ENCODE results near the gene ZBED5.
"Not testable (repeated sequence)": the region's sequence is repeated elsewhere in the genome, so short reads cannot be mapped to it uniquely, and the experiment has no call there.

Gene ZBED5

DNA sequence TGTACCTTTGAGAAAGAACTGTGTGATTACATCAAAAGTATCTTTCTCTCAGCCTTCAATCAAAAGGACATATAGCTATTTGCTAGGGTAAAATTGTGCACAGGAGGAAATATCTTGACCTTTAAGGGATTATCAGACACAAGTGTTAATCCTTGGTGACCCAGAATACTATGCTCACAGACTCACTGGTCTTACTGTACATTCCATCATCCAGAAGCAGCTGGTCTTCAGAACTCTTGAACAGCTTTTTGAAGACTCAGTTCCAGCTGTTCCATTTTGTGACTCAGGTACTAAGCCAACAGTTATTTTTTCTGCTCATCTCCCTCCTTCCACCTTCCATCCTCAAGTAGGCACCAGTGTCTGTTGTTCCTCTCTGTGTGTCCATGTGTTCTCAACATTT lies 19.8 kb downstream of the ZBED5 start:
- DNase-seq (ENCODE audit: low read depth) = no peak

- DNase-seq (ENCODE audit: low read depth) = not testable (repeated sequence)
These were observed 21.0 kb downstream of the ZBED5 start for GRCh38 chr11:10836884-10837283.

- no peak for DNase-seq (ENCODE audit: low read depth)
These were observed 28.7 kb downstream of the ZBED5 start for GRCh38 chr11:10829139-10829538.

- DNase-seq (ENCODE audit: low read depth) = no peak
These were observed 29.5 kb downstream of the ZBED5 start for GRCh38 chr11:10828402-10828801.

DNA sequence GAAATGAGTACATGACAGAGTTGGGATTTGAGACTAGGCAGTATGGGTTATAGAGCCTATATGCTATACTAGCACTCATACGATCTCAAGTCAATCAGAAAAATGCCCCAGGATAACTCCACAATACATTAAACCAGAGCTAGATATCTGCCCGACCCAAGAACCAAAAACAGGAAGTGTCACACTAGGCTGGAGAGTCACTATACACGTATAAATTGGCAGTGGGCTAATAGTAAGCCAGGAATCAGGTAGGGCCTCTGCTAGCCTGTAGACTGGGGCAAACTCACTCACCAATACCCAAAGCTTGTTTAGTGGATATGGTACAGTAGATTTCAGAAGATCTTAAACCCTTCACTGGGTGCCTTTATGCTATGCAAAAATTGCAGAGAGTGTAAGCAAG lies 33.0 kb downstream of the ZBED5 start:
- DNase-seq (ENCODE audit: low read depth) = no peak

- no peak for DNase-seq (ENCODE audit: low read depth)
These were observed 34.7 kb downstream of the ZBED5 start for GRCh38 chr11:10823152-10823579.

DNA sequence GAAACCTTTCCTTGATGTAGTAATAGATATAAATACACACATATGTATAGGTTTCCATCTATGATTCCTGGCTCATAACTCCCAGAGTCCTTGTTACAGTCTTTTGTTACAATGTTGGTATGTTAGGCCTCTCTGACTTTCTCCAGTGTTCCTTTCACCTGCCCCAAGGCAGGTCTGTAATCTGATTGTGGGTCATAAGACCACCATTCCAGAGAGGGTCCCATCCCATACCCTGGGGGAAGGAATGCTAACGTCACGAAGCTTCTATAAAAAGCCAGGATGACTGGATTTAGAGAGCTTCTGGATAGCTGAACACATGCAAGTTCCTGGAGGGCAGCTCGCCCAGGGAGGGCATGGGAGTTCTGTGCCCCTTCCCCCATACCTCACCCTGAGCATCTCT lies 35.4 kb downstream of the ZBED5 start:
- DNase-seq (ENCODE audit: low read depth) = not testable (repeated sequence)

- DNase-seq (ENCODE audit: low read depth) = no peak
These were observed 39.3 kb downstream of the ZBED5 start for GRCh38 chr11:10818594-10818993.

GRCh38 chr11:10813945-10814344 lies 43.9 kb downstream of the ZBED5 start:
- DNase-seq (ENCODE audit: low read depth) = no peak

DNA sequence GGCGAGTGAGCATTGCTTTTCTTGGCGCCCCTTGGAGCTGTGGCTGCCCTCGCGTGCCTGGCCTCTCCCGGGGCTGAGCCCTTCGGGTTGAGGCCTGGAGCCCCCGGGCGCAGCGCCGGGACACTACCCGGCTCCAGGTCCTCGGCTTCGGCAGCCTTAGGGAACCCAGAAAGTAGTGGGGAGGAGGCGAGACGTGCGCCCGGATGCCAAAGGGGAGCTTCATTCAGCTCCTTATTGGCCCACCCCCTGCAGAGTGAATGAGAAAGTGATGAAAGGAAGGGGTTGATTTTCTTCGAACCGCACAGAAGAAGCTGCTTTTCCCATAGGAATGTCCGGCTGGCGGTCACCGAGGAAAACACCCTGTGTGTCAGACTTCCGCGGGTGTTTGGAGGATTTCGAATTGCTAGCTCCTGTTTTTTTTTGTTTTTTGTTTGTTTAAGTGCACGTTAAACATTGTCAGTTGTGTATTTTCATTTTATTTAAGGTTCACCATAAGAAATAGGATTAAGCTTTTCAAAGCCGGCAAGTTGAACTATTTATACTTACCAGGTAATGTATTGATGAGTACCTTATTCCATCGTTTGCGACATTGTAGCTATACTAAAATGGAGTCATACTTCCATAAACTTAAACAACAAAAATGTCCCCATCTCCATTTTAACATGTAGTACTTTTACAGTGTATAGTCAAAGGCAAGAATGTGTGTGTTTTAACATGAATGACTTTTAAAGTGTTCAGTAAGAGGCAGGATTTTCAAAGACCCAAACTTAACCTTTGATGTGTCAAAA lies 48.3 kb downstream of the ZBED5 start:
- peak; percentile 30 for DNase-seq (ENCODE audit: low read depth)

DNA sequence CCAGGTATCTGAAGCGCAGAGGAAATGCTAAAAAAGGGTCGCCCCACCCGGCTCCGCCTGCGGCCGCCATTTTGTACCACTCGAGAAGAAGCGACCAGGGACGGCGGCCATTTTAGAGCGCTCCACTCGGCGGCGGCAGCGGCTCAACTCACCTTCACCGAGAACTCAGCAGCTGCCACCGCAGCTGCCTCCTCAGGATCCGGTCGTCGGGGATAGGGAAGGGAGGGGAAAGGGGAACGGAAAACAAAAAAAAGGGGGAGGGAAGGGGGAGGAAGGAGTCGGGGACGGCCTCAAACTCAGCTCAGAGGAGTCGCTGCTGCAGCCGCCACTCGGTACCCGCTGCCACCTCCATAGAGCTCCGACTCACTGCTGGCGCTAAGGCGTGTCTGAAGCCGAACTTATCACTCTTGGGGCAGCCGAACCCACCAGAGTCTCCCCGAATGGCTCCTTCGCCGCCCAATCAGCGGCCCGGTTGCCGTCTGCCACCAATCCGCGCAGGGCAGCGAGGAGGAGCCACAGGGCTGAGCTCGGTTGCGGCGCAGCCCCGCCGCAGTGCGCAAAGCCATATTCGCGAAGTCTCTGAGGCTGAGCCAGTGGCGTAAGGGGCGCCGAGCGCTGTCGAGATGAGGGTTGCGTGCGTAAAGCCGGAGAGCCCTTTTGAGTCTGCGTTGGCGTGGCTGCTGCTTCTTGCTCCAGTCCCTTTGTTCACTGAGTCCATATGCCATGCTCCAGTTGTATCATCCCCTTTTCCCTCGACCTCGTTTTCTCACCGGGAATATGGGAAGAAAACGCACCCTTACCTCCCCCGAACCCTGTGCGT lies 49.1 kb downstream of the ZBED5 start, which contains the start of gene EIF4G2:
TSS of gene EIF4G2 (minus strand) at position 374 of the 820 bp plus-strand sequence.
- DNase-seq (ENCODE audit: low read depth) = peak; percentile 96

- no peak for DNase-seq (ENCODE audit: low read depth)
These were observed 49.7 kb downstream of the ZBED5 start for GRCh38 chr11:10808235-10808552.

DNA sequence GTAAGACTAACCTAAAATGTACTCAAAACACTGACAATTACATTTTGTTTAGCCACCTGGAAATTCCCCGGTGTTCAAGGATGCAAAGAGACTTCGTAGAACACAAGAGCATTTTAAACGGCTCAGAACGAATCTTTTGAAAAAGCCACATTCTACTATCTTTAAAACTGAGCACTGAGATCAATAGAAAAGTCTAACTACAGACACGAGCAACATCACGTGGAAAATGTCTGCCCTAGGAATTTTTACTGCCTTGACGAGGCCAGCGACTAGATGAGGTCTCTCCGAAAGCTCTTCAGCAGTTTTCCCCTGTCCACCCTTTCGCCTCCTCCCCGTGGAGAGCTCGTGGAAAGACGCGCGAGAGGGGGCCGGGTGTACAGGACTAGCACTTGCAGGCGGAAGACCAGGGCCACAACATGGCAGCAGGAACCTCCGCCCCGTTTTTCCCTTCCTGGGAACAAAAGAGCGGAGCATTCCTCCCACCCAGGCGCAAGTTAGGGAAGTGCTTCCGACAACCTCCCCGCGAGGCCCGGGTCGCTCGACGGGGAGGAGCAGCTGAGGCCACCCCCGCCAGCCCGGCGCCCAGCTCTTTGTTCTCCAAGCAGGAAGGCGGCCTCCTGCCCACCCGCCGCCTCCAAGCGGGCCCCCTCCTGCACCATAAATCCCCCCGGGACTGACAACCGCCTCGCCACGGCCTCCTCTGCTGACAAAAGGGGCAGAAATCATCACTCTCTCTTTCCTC lies 50.2 kb downstream of the ZBED5 start:
- peak; percentile 28 for DNase-seq (ENCODE audit: low read depth)

DNA sequence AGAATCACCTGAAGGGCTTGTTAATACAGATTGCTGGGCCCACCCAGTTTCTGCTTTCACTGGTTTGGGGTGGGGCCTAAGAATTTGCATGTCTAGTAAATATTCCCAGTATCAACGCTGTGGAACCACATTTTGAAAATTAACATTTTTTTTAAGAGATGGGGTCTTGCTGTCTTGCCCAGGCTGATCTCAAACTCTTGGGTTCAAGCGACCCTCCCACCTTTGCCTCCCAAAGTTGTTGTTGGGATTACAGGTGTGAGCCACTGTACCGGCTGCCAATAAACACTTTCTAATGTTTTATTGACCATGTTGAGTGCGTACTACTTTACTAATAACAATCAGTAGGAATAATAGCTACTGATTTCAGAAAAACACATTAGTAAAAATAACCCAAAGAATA lies 51.6 kb downstream of the ZBED5 start:
- no peak for DNase-seq (ENCODE audit: low read depth)

DNA sequence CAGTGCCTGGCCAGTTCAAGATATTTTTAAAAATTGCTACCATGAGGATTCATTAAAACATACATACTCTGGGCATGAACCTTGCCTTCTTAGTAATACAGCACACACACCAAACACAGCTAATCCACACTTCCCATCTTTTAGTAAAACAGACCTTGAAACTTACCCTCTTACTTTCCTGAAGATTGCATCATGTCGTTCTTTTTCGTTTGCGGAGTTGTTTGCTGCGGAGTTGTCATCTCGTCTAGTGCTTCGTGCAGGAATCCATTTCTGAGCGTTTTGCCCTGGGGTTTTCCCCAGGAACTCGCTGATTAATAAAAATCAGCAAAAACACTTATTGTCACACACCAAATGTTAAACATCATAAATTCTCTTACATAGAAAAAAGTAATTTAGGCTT lies 52.1 kb downstream of the ZBED5 start:
- no peak for DNase-seq (ENCODE audit: low read depth)

- no peak for DNase-seq (ENCODE audit: low read depth)
These were observed 54.2 kb downstream of the ZBED5 start for GRCh38 chr11:10803676-10804075.

All from stimulated activated CD8-positive, alpha-beta memory T cell treated with anti-CD3 and anti-CD28 coated beads, Interleukin-4, amount 100 ng/mL, for 24 hours (primary cell).